Peyer's patch (tissue), 4 donors: Measurements from ENCODE around the gene PLCE1.

Experiments used
- CTCF ChIP-seq, 6 experiments: fragments of 450-650 bp in 4 of 6; fragments of 200-600 bp in 2 of 6; sonication (generic) in 1 of 6; IDR thresholded peaks; one replicate each; pipeline ENCODE4 v1.5.1; 2017 to 2019; ENCODE audit warnings: antibody characterized with exemption in 6 of 6, mild to moderate bottlenecking in 3 of 6, moderate library complexity in 1 of 6
- POLR2A ChIP-seq, 2 donors: fragments of 450-650 bp; IDR thresholded peaks; one replicate each; pipeline ENCODE4 v1.5.1; 2017; ENCODE audit warnings: antibody characterized with exemption in 2 of 2, mild to moderate bottlenecking in 2 of 2, moderate library complexity in 2 of 2

GRCh38 chr10:94016727-94017714, 23.3 kb downstream of the PLCE1 start:
- no peak for TF ChIP-seq CTCF (IDR thresholded peaks at IDR 0.05)
- TF ChIP-seq POLR2A (IDR thresholded peaks at IDR 0.05), result no peak
